Measurements from ENCODE around the gene SENP5. TPM values are rescaled to one million over a fixed set of nuclear protein-coding genes. Genes with fewer than 3 reads are reported as not detected.
A peak's percentile ranks its signal among the peaks of the same experiment; 100 is the strongest.

The SENP5 gene
- total RNA-seq, 1 experiment from 2014 or later: 33.6 TPM

DNA sequence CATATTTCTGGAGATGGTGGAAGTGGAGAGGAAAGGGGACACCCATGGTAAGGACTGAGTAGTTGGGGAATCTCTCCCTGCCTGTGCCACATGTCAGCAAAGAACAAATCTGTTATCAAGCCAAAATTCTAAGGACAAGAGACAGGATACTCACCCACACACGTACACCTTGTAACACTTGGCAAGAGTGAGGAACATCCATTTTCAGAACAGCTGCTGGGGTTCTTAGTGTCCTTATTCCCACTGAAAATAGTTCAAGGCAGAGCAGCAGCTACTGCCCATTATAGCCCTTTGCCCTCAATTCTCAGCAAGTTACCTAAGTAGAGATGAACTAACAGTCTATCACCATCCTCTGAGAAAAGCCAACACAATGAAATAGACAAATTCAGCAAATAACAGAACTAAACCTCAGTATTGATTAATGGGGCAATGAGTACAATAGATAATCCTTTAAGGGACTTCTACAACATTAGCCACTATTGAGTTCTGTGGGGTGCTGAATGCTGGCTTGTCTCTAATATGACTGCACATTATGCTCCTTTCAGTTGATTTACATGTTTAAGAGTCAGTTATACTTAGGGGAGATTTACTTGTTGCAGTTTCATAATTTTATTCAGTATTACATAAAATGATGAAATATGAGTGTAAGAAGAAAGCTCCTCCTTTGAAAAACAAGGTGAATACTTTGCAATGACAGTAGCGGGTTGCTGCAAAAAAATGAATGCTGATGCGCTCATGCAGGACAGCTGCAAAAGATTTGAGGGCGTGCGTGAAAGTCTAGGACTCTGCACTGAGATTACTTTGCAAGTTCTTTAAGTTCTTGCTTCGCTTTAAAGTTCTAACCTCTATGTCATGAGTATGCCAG, 22.4 kb downstream of the SENP5 start:
- no peak for DNase-seq
- TF ChIP-seq, protein P1, sequence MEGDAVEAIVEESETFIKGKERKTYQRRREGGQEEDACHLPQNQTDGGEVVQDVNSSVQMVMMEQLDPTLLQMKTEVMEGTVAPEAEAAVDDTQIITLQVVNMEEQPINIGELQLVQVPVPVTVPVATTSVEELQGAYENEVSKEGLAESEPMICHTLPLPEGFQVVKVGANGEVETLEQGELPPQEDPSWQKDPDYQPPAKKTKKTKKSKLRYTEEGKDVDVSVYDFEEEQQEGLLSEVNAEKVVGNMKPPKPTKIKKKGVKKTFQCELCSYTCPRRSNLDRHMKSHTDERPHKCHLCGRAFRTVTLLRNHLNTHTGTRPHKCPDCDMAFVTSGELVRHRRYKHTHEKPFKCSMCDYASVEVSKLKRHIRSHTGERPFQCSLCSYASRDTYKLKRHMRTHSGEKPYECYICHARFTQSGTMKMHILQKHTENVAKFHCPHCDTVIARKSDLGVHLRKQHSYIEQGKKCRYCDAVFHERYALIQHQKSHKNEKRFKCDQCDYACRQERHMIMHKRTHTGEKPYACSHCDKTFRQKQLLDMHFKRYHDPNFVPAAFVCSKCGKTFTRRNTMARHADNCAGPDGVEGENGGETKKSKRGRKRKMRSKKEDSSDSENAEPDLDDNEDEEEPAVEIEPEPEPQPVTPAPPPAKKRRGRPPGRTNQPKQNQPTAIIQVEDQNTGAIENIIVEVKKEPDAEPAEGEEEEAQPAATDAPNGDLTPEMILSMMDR (IDR thresholded peaks at IDR 0.05; ENCODE audit: insufficient read depth in 1 of 2, low read depth in 1 of 2, low read length in 1 of 2, severe bottlenecking in 1 of 2, unreplicated experiment in 1 of 2): no peak
- Histone ChIP-seq H3K27me3 (replicated peaks; ENCODE audit: control insufficient read depth, insufficient read depth, low read length) (no peaks in the 10 kb centered on the region), H3K4me1 (no peaks in the 10 kb centered on the region), H3K9me3 (no peaks in the 10 kb centered on the region), H3K36me3 (ENCODE audit: control insufficient read depth, insufficient read depth, low read length) (no peaks in the 10 kb centered on the region; the same call in 1 of the 2 replicates), H3K4me3 (ENCODE audit: low read depth, low read length) (no peak overlapping the region)
- CTCF ChIA-PET: no interaction called here
- H3K36me3 Mint-ChIP-seq (ENCODE audit: insufficient read depth, unreplicated experiment): peaks cover 28% of the 10 kb centered on the region
- POLR2A ChIA-PET: no interaction called here
- BruUV-seq (replicated peaks): no TSS peak
- intact Hi-C loops (cut with micrococcal nuclease; ENCODE audit: unreplicated experiment): no loop called here
- H3K4me3 Mint-ChIP-seq (ENCODE audit: unreplicated experiment): no peak overlapping the region
- H3K4me1 Mint-ChIP-seq (ENCODE audit: low read depth, unreplicated experiment): no peaks in the 10 kb centered on the region
- H3K27ac Mint-ChIP-seq (ENCODE audit: unreplicated experiment): no peak overlapping the region
- no peaks in the 10 kb centered on the region for H3K27me3 Mint-ChIP-seq (ENCODE audit: insufficient read depth, unreplicated experiment)
- no peaks in the 10 kb centered on the region for H3K9me3 Mint-ChIP-seq (ENCODE audit: unreplicated experiment)

DNA sequence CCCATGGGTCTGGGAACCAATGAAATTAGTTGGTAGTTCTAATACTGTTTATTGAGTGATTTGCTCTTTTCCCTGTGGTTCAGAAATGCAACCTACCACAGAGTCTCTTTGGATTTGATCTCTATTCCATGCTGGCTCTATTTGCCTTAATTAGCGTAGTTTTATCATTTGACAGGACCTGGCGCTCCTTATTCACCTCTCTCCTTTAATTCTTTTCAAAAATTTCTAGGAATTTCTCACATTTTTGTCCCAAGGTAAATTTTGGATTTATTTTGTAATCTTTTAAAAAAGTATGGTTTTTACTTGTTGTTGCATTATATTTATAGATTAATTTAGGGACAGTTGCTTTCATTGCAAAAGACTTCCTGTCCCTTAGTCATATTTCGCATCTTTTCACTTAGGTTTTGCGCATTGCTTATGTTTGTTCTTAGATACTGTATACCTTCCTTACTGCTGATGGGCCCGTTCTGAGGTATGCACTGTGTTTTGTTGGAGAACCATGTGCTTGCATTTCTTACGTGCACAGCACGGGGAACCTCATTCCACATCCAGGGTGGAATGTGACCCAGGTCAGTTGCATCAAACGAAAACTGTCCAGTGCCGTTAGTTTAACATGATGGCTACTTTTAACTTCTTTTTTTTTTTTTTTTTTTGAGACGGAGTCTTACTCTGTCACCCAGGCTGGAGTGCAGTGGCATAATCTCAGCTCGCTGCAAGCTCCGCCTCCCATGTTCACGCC, 27.0 kb downstream of the SENP5 start:
- Histone ChIP-seq H3K27me3 (replicated peaks; ENCODE audit: control insufficient read depth, insufficient read depth, low read length) (no peaks in the 10 kb centered on the region), H3K9me3 (no peaks in the 10 kb centered on the region), H3K4me3 (ENCODE audit: low read depth, low read length) (no peak overlapping the region), H3K36me3 (ENCODE audit: control insufficient read depth, insufficient read depth, low read length) (no peaks in the 10 kb centered on the region; the same call in 1 of the 2 replicates), H3K4me1 (peaks cover 18% of the 10 kb centered on the region)
- Mint-ChIP-seq H3K4me3 (ENCODE audit: unreplicated experiment) (no peak overlapping the region), H3K27me3 (ENCODE audit: insufficient read depth, unreplicated experiment) (no peaks in the 10 kb centered on the region), H3K27ac (ENCODE audit: unreplicated experiment) (no peak overlapping the region), H3K9me3 (ENCODE audit: unreplicated experiment) (no peaks in the 10 kb centered on the region), H3K36me3 (ENCODE audit: insufficient read depth, unreplicated experiment) (peaks cover 20% of the 10 kb centered on the region), H3K4me1 (ENCODE audit: low read depth, unreplicated experiment) (peaks cover 14% of the 10 kb centered on the region)
- DNase-seq: peak in 1 of 2 experiments; percentile 15
- CTCF ChIA-PET: no interaction called here
- BruUV-seq (replicated peaks): no TSS peak
- intact Hi-C loops (cut with micrococcal nuclease; ENCODE audit: unreplicated experiment): no loop called here
- TF ChIP-seq, protein P1 (IDR thresholded peaks at IDR 0.05; ENCODE audit: insufficient read depth in 1 of 2, low read depth in 1 of 2, low read length in 1 of 2, severe bottlenecking in 1 of 2, unreplicated experiment in 1 of 2): no peak
- POLR2A ChIA-PET: no interaction called here

DNA sequence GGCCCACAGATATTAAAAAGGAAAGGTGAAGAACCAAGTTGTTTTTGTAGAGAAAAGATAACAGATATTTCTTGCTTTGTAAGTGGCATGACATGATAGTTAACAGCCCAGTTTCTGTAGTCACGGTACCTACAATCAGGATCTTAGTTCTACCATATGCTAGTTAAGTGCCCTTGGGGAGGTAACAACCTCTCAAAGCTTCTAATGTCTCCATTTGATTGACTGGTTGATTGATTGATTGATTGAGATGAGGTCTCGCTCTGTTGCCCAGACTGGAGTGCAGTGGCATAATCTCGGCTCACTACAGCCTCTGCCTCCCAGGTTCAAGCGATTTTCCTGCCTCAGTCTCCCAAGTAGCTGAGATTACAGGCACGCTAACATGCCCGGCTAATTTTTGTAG, 28.5 kb downstream of the SENP5 start:
- TF ChIP-seq, protein P1 (IDR thresholded peaks at IDR 0.05; ENCODE audit: insufficient read depth in 1 of 2, low read depth in 1 of 2, low read length in 1 of 2, severe bottlenecking in 1 of 2, unreplicated experiment in 1 of 2): no peak
- Mint-ChIP-seq H3K9me3 (ENCODE audit: unreplicated experiment) (no peaks in the 10 kb centered on the region), H3K36me3 (ENCODE audit: insufficient read depth, unreplicated experiment) (peaks cover 31% of the 10 kb centered on the region), H3K27ac (ENCODE audit: unreplicated experiment) (no peak overlapping the region), H3K27me3 (ENCODE audit: insufficient read depth, unreplicated experiment) (no peaks in the 10 kb centered on the region), H3K4me3 (ENCODE audit: unreplicated experiment) (no peak overlapping the region), H3K4me1 (ENCODE audit: low read depth, unreplicated experiment) (peaks cover 14% of the 10 kb centered on the region)
- POLR2A ChIA-PET: no interaction called here
- H3K4me3 ChIP-seq (ENCODE audit: low read depth, low read length): no peak overlapping the region
- DNase-seq: no peak
- intact Hi-C loops (cut with micrococcal nuclease; ENCODE audit: unreplicated experiment): no loop called here
- no peaks in the 10 kb centered on the region for H3K27me3 ChIP-seq (replicated peaks; ENCODE audit: control insufficient read depth, insufficient read depth, low read length)
- BruUV-seq (replicated peaks): no TSS peak
- peaks cover 18% of the 10 kb centered on the region for H3K4me1 ChIP-seq
- CTCF ChIA-PET: no interaction called here
- H3K9me3 ChIP-seq: no peaks in the 10 kb centered on the region
- H3K36me3 ChIP-seq (ENCODE audit: control insufficient read depth, insufficient read depth, low read length): no peaks in the 10 kb centered on the region; the same call in 1 of the 2 replicates
